Left kidney (tissue), 2 donors: ENCODE measurements around the gene OLIG1. TPM values are rescaled to one million over a fixed set of nuclear protein-coding genes. Genes with fewer than 3 reads are reported as not detected.
A peak's percentile ranks its signal among the peaks of the same experiment; 100 is the strongest.

Experiments
- DNase-seq: peaks from one replicate; pipeline ENCODE4 v3.0.0-alpha.2; 2013
- polyA plus RNA-seq: library from polyadenylated mRNA; unstranded; fragments of 120-200 nt; gene quantifications from one replicate; pipeline ENCODE4 v1.2.1, GENCODE V29; 2013; ENCODE audit not compliant: insufficient read length

Gene OLIG1
- polyA plus RNA-seq, 1 donor: 0.15 TPM

GRCh38 chr21:33101300-33101911 is 31.5 kb downstream of the OLIG1 start:
- DNase-seq: no peak

- DNase-seq: no peak
These were observed 35.1 kb downstream of the OLIG1 start for GRCh38 chr21:33105088-33105487.

GRCh38 chr21:33108228-33108627 is 38.3 kb downstream of the OLIG1 start:
- DNase-seq: no peak

- DNase-seq: peak; percentile 64
These were observed 39.8 kb downstream of the OLIG1 start for GRCh38 chr21:33109574-33110339.

- no peak for DNase-seq
These were observed 40.4 kb downstream of the OLIG1 start for GRCh38 chr21:33110340-33110715.

- no peak for DNase-seq
These were observed 41.6 kb downstream of the OLIG1 start for GRCh38 chr21:33111577-33111976.

- no peak for DNase-seq
These were observed 42.2 kb downstream of the OLIG1 start for GRCh38 chr21:33112151-33112550.

GRCh38 chr21:33112681-33113080 is 42.7 kb downstream of the OLIG1 start:
- DNase-seq: no peak

- DNase-seq: no peak
These were observed 43.2 kb downstream of the OLIG1 start for GRCh38 chr21:33113131-33113530.

GRCh38 chr21:33114276-33114675 is 44.3 kb downstream of the OLIG1 start:
- no peak for DNase-seq

GRCh38 chr21:33115631-33116510 is 45.9 kb downstream of the OLIG1 start:
- DNase-seq: no peak

- no peak for DNase-seq
These were observed 46.7 kb downstream of the OLIG1 start for GRCh38 chr21:33116676-33117075.

- no peak for DNase-seq
These were observed 47.4 kb downstream of the OLIG1 start for GRCh38 chr21:33117101-33117888.

Other genes with a start within 250 kb of the OLIG1 start
- gene OLIG2, start 44.2 kb upstream of the OLIG1 start, polyA plus RNA-seq: not detected
- 24.8 TPM for gene IFNAR2, start 159.8 kb downstream of the OLIG1 start, polyA plus RNA-seq
- gene IL10RB, start 196.2 kb downstream of the OLIG1 start, polyA plus RNA-seq: 28.7 TPM